GM18867 (cell line): ENCODE results near the gene UROC1.

Source experiments
- ATAC-seq: cut with Tn5 transposase; IDR thresholded peaks from one replicate; pipeline ENCODE4 v1.9.1; 2021; ENCODE audit warnings: mild to moderate bottlenecking, moderate library complexity; ENCODE audit not compliant: unreplicated experiment

UROC1 gene

GRCh38 chr3:126446301-126446700 is 71.3 kb downstream of the UROC1 start:
- ATAC-seq, result no peak

- ATAC-seq, result no peak
Observed at GRCh38 chr3:126445506-126445905, 72.1 kb downstream of the UROC1 start.

- ATAC-seq, result no peak
Observed at GRCh38 chr3:126442856-126443242, 74.7 kb downstream of the UROC1 start.

GRCh38 chr3:126442094-126442855 is 75.3 kb downstream of the UROC1 start:
- no peak for ATAC-seq

- no peak for ATAC-seq
Observed at GRCh38 chr3:126441256-126441880, 76.2 kb downstream of the UROC1 start.

GRCh38 chr3:126440709-126440995 is 76.9 kb downstream of the UROC1 start:
- ATAC-seq, result no peak

GRCh38 chr3:126439968-126440708 is 77.4 kb downstream of the UROC1 start:
- ATAC-seq, result no peak

GRCh38 chr3:126439346-126439967 is 78.1 kb downstream of the UROC1 start:
- no peak for ATAC-seq

GRCh38 chr3:126438746-126439145 is 78.8 kb downstream of the UROC1 start:
- no peak for ATAC-seq

GRCh38 chr3:126438186-126438585 is 79.4 kb downstream of the UROC1 start:
- ATAC-seq, result no peak

- no peak for ATAC-seq
Observed at GRCh38 chr3:126436826-126437717, 80.5 kb downstream of the UROC1 start.

GRCh38 chr3:126435456-126436315 is 81.9 kb downstream of the UROC1 start:
- no peak for ATAC-seq

GRCh38 chr3:126434931-126435411 is 82.6 kb downstream of the UROC1 start:
- no peak for ATAC-seq

GRCh38 chr3:126434264-126434590 is 83.3 kb downstream of the UROC1 start:
- ATAC-seq, result no peak

- no peak for ATAC-seq
Observed at GRCh38 chr3:126433496-126434263, 83.9 kb downstream of the UROC1 start.

- ATAC-seq, result no peak
Observed at GRCh38 chr3:126433105-126433430, 84.5 kb downstream of the UROC1 start.

GRCh38 chr3:126432361-126433104 is 85.0 kb downstream of the UROC1 start:
- ATAC-seq, result no peak
